ENCODE data around the gene CDS2. TPM values are rescaled to one million over a fixed set of nuclear protein-coding genes. Genes with fewer than 3 reads are reported as not detected.
A peak's percentile ranks its signal among the peaks of the same experiment; 100 is the strongest.

The CDS2 gene
- total and polyA plus RNA-seq, 2 of the 13 experiments (the other 11 are each of a cell fraction or from before 2014, with no cell fraction given), result 81.3 to 153 TPM

DNA sequence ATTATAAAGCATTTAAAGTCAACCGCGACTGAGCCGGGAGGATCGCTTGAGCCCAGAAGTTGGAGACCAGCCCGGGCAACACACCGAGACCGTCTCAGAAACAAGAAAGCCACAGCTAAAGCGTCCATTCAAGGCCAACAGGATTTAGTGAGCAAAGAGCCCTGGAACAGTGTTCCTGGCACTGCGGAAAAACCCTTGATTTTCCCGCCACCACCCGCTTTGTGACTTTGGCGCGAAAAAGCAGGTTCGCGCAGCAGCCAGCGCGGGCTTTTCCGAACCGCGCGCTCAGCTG is 7.7 kb upstream of the CDS2 start (continued):
- TF ChIP-seq, protein P1, sequence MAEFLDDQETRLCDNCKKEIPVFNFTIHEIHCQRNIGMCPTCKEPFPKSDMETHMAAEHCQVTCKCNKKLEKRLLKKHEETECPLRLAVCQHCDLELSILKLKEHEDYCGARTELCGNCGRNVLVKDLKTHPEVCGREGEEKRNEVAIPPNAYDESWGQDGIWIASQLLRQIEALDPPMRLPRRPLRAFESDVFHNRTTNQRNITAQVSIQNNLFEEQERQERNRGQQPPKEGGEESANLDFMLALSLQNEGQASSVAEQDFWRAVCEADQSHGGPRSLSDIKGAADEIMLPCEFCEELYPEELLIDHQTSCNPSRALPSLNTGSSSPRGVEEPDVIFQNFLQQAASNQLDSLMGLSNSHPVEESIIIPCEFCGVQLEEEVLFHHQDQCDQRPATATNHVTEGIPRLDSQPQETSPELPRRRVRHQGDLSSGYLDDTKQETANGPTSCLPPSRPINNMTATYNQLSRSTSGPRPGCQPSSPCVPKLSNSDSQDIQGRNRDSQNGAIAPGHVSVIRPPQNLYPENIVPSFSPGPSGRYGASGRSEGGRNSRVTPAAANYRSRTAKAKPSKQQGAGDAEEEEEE (CRISPR knock-in tag; IDR thresholded peaks at IDR 0.05; ENCODE audit: borderline replicate concordance), result no peak
- TF ChIP-seq XBP1 (CRISPR knock-in tag; IDR thresholded peaks at IDR 0.05), result peak; percentile 93; the same call in 1 of the 2 replicates
- no peak for TF ChIP-seq BHLHE40 (IDR thresholded peaks at IDR 0.05; ENCODE audit: low read length)
- TF ChIP-seq MTF1 (CRISPR knock-in tag; IDR thresholded peaks at IDR 0.05), result no peak; the same call in none of the 2 replicates
- TF ChIP-seq ZEB1 (IDR thresholded peaks at IDR 0.05; ENCODE audit: insufficient replicate concordance, low read depth), result no peak
- peak; percentile 98 for TF ChIP-seq STAT5B (CRISPR knock-in tag; IDR thresholded peaks at IDR 0.05)
- TF ChIP-seq, protein P2, sequence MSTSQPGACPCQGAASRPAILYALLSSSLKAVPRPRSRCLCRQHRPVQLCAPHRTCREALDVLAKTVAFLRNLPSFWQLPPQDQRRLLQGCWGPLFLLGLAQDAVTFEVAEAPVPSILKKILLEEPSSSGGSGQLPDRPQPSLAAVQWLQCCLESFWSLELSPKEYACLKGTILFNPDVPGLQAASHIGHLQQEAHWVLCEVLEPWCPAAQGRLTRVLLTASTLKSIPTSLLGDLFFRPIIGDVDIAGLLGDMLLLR (CRISPR knock-in tag; IDR thresholded peaks at IDR 0.05), result peak; percentile 99
- no peak for TF ChIP-seq ATAD3A (CRISPR knock-in tag; IDR thresholded peaks at IDR 0.05)
- TF ChIP-seq RFXANK (CRISPR knock-in tag; IDR thresholded peaks at IDR 0.05), result no peak
- TF ChIP-seq TCF12 (IDR thresholded peaks at IDR 0.05), result no peak
- no peak for TF ChIP-seq TCF12 (CRISPR knock-in tag; IDR thresholded peaks at IDR 0.05)
- TF ChIP-seq ZSCAN9 (CRISPR knock-in tag; IDR thresholded peaks at IDR 0.05; ENCODE audit: borderline replicate concordance), result peak; percentile 86; the same call in 1 of the 2 replicates
- TF ChIP-seq, protein P3, sequence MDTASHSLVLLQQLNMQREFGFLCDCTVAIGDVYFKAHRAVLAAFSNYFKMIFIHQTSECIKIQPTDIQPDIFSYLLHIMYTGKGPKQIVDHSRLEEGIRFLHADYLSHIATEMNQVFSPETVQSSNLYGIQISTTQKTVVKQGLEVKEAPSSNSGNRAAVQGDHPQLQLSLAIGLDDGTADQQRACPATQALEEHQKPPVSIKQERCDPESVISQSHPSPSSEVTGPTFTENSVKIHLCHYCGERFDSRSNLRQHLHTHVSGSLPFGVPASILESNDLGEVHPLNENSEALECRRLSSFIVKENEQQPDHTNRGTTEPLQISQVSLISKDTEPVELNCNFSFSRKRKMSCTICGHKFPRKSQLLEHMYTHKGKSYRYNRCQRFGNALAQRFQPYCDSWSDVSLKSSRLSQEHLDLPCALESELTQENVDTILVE (CRISPR knock-in tag; IDR thresholded peaks at IDR 0.05), result no peak
- TF ChIP-seq ZNF780A (CRISPR knock-in tag; IDR thresholded peaks at IDR 0.05), result no peak
- peak; percentile 92 for TF ChIP-seq ZSCAN22 (CRISPR knock-in tag; IDR thresholded peaks at IDR 0.05)
- no peak for TF ChIP-seq GTF2F1 (IDR thresholded peaks at IDR 0.05; ENCODE audit: low read length)
- TF ChIP-seq, protein P4, sequence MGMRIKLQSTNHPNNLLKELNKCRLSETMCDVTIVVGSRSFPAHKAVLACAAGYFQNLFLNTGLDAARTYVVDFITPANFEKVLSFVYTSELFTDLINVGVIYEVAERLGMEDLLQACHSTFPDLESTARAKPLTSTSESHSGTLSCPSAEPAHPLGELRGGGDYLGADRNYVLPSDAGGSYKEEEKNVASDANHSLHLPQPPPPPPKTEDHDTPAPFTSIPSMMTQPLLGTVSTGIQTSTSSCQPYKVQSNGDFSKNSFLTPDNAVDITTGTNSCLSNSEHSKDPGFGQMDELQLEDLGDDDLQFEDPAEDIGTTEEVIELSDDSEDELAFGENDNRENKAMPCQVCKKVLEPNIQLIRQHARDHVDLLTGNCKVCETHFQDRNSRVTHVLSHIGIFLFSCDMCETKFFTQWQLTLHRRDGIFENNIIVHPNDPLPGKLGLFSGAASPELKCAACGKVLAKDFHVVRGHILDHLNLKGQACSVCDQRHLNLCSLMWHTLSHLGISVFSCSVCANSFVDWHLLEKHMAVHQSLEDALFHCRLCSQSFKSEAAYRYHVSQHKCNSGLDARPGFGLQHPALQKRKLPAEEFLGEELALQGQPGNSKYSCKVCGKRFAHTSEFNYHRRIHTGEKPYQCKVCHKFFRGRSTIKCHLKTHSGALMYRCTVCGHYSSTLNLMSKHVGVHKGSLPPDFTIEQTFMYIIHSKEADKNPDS (CRISPR knock-in tag; IDR thresholded peaks at IDR 0.05), result no peak
- TF ChIP-seq, protein P5, sequence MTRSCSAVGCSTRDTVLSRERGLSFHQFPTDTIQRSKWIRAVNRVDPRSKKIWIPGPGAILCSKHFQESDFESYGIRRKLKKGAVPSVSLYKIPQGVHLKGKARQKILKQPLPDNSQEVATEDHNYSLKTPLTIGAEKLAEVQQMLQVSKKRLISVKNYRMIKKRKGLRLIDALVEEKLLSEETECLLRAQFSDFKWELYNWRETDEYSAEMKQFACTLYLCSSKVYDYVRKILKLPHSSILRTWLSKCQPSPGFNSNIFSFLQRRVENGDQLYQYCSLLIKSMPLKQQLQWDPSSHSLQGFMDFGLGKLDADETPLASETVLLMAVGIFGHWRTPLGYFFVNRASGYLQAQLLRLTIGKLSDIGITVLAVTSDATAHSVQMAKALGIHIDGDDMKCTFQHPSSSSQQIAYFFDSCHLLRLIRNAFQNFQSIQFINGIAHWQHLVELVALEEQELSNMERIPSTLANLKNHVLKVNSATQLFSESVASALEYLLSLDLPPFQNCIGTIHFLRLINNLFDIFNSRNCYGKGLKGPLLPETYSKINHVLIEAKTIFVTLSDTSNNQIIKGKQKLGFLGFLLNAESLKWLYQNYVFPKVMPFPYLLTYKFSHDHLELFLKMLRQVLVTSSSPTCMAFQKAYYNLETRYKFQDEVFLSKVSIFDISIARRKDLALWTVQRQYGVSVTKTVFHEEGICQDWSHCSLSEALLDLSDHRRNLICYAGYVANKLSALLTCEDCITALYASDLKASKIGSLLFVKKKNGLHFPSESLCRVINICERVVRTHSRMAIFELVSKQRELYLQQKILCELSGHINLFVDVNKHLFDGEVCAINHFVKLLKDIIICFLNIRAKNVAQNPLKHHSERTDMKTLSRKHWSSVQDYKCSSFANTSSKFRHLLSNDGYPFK (CRISPR knock-in tag; IDR thresholded peaks at IDR 0.05; ENCODE audit: borderline replicate concordance), result no peak

Measured in HepG2 (cell line).